GM12878 (cell line): Measurements from ENCODE around the gene HS3ST5. TPM values are rescaled to one million over a fixed set of nuclear protein-coding genes. Genes with fewer than 3 reads are reported as not detected.

Experiments used
- ATAC-seq: fragments of 200-7000 bp; cut with Tn5 transposase; 3 replicates; pipeline ENCODE4 v1.9.1; 2020; ENCODE audit warnings: mild to moderate bottlenecking, moderate library complexity
- BruUV-seq: library from RNA; stranded (reverse); fragments of 400-500 nt; replicated peaks from 2 replicates; lab custom pipeline; 2021; lab: Mats Ljungman, UMichigan
- CTCF ChIA-PET: fragments of 300-600 bp; sonication (Branson Sonifier 250); formaldehyde crosslinking; extraction: SDS; loops from one replicate; lab custom pipeline; 2021; ENCODE audit warnings: inconsistent platforms; lab: Yijun Ruan, JAX
- POLR2A ChIA-PET: fragments of 350-600 bp; formaldehyde crosslinking; extraction: SDS; loops from one replicate; lab custom pipeline; 2021; ENCODE audit warnings: inconsistent platforms; lab: Charles Lee
- RAD21 ChIA-PET: fragments of 300-600 bp; sonication (Branson Sonifier 250); formaldehyde crosslinking; loops from one replicate; lab custom pipeline; 2023; ENCODE audit warnings: antibody characterized with exemption; ENCODE audit not compliant: unreplicated experiment; lab: Charles Lee
- SMC1A ChIA-PET: fragments of 300-600 bp; sonication (Branson Sonifier 250); formaldehyde crosslinking; loops from one replicate; lab custom pipeline; 2023; ENCODE audit not compliant: unreplicated experiment, uncharacterized antibody; lab: Charles Lee
- DNase-seq: peaks from one replicate; pipeline ENCODE4 v3.0.0-alpha.2; 2011; ENCODE audit warnings: low read depth, low spot score
- FAIRE-seq: peaks from 3 replicates; lab custom pipeline; 2011; peaks lifted over from hg19 to GRCh38; lab: Jason Lieb, UNC
- H2AFZ ChIP-seq: 2 replicates; pipeline ENCODE4 v1.6.0; 2011; ENCODE audit warnings: low read depth, low read length, control low read depth; ENCODE audit not compliant: control insufficient read depth
- H3K27ac ChIP-seq: 2 replicates; pipeline ENCODE4 v1.5.1; 2011; ENCODE audit warnings: control low read depth; ENCODE audit not compliant: control insufficient read depth, insufficient read depth
- H3K27me3 ChIP-seq, 2 experiments: replicated peaks in 1 of 2; 2 replicates each; pipeline versions ENCODE4 v1.6.0 to v1.6.1; 2011; ENCODE audit warnings: low read length in 1 of 2; ENCODE audit not compliant: control insufficient read depth in 2 of 2, insufficient read depth in 2 of 2
- H3K36me3 ChIP-seq, 2 experiments: 2 replicates each; pipeline ENCODE4 v1.5.1; 2011; ENCODE audit warnings: low read length in 1 of 2; ENCODE audit not compliant: control insufficient read depth in 2 of 2, insufficient read depth in 2 of 2
- H3K4me1 ChIP-seq: 2 replicates; pipeline ENCODE4 v1.6.1; 2011; ENCODE audit warnings: mild to moderate bottlenecking, low read length, moderate library complexity, mixed read lengths; ENCODE audit not compliant: control insufficient read depth, insufficient read depth
- H3K4me2 ChIP-seq: 2 replicates; pipeline ENCODE4 v1.6.0; 2011; ENCODE audit warnings: control low read depth; ENCODE audit not compliant: control insufficient read depth, insufficient read depth
- H3K4me3 ChIP-seq: fragments of 200-600 bp; sonication (generic); 2 replicates; pipeline ENCODE4 v1.5.1; 2016
- H3K79me2 ChIP-seq: 2 replicates; pipeline ENCODE4 v1.6.0; 2011; ENCODE audit warnings: low read length; ENCODE audit not compliant: control insufficient read depth, insufficient read depth
- H3K9ac ChIP-seq: 2 replicates; pipeline ENCODE4 v1.8.0; 2011; ENCODE audit warnings: low read length, control low read depth, mixed read lengths; ENCODE audit not compliant: control insufficient read depth, insufficient read depth
- H3K9me3 ChIP-seq: replicated peaks from 3 replicates; pipeline ENCODE4 v1.5.1; 2011; ENCODE audit warnings: mild to moderate bottlenecking, low read length; ENCODE audit not compliant: control insufficient read depth, insufficient read depth
- H4K20me1 ChIP-seq: 2 replicates; pipeline ENCODE4 v1.6.0; 2011; ENCODE audit not compliant: control insufficient read depth, insufficient read depth
- BCL11A ChIP-seq: IDR thresholded peaks from 2 replicates; pipeline ENCODE4 v1.6.1; 2011; ENCODE audit warnings: low read depth, low read length
- CBX3 ChIP-seq: fragments of 200-600 bp; sonication (generic); IDR thresholded peaks from 2 replicates; pipeline ENCODE4 v1.6.1; 2016; ENCODE audit warnings: low read depth, borderline replicate concordance
- CBX5 ChIP-seq: sonication (generic); IDR thresholded peaks from 2 replicates; pipeline ENCODE4 v1.6.1; 2016; ENCODE audit warnings: low read depth, moderate library complexity, mild to moderate bottlenecking, inconsistent platforms
- CREB1 ChIP-seq: IDR thresholded peaks from 2 replicates; pipeline ENCODE4 v1.6.1; 2012; ENCODE audit warnings: low read depth, mild to moderate bottlenecking, inconsistent platforms
- CUX1 ChIP-seq: IDR thresholded peaks from 2 replicates; pipeline ENCODE4 v1.6.1; 2012; ENCODE audit warnings: improper control_type of control experiment, low read depth, low read length; ENCODE audit not compliant: insufficient replicate concordance
- ETV6 ChIP-seq, 2 experiments: fragments of 450-650 bp in 1 of 2; IDR thresholded peaks in 1 of 2; conservative IDR thresholded peaks in 1 of 2; 2 replicates each; pipeline ENCODE4 v1.6.1; 2014; ENCODE audit warnings: antibody characterized with exemption in 1 of 2, borderline replicate concordance in 1 of 2, low read depth in 1 of 2, mild to moderate bottlenecking in 1 of 2, moderate library complexity in 1 of 2
- KDM1A ChIP-seq: fragments of 200-600 bp; sonication (generic); IDR thresholded peaks from 2 replicates; pipeline ENCODE4 v1.6.1; 2016; ENCODE audit warnings: borderline replicate concordance
- NFYB ChIP-seq: IDR thresholded peaks from 2 replicates; pipeline ENCODE4 v1.6.1; 2011; ENCODE audit warnings: low read depth, mild to moderate bottlenecking, low read length, improper control_type of control experiment, moderate library complexity; ENCODE audit not compliant: insufficient read depth
- NKRF ChIP-seq: fragments of 450-650 bp; conservative IDR thresholded peaks from 2 replicates; pipeline ENCODE4 v1.6.1; 2017; ENCODE audit warnings: mild to moderate bottlenecking, moderate library complexity
- RAD51 ChIP-seq: fragments of 450-650 bp; IDR thresholded peaks from 2 replicates; pipeline ENCODE4 v1.6.1; 2016; ENCODE audit warnings: moderate library complexity, mild to moderate bottlenecking, inconsistent platforms
- SMAD1 ChIP-seq: fragments of 450-650 bp; IDR thresholded peaks from 2 replicates; pipeline ENCODE4 v1.6.1; 2018; ENCODE audit warnings: mild to moderate bottlenecking, low read depth; ENCODE audit not compliant: partially characterized antibody
- SP1 ChIP-seq: IDR thresholded peaks from one replicate; pipeline ENCODE4 v1.6.1; 2011; ENCODE audit warnings: low read depth, low read length
- ZNF217 ChIP-seq: fragments of 450-650 bp; IDR thresholded peaks from 2 replicates; pipeline ENCODE4 v1.6.1; 2017; ENCODE audit warnings: antibody characterized with exemption, mild to moderate bottlenecking
- in situ Hi-C: fragments of 300-500 bp; cut with MboI; formaldehyde crosslinking; loops from 9 replicates; pipeline ENCODE4 v1.14.3; 2018; ENCODE audit warnings: mixed read lengths
- intact Hi-C: fragments of 100-400 bp; cut with micrococcal nuclease; formaldehyde crosslinking; loops from one replicate; pipeline ENCODE4 v1.14.2; 2022; ENCODE audit not compliant: unreplicated experiment
- polyA plus RNA-seq, 11 experiments: library from polyadenylated mRNA; depleted of rRNA in 4 of 11; unstranded in 6 of 11; stranded (reverse) in 5 of 11; fragments of >200 nt; fragmentation: Nextera tagmentation in 4 of 11; fragmentation: Illumina TruSeq in 1 of 11; extraction: Ambion mirVana in 4 of 11; extraction: Trizol in 1 of 11; gene quantifications; 1 replicate in 1 of 11; 2 replicates in 10 of 11; pipeline versions ENCODE4 v1.2.1 to v1.2.3, GENCODE V29; 2011 to 2016; ENCODE audit warnings: inconsistent platforms in 2 of 11, missing spikeins in 2 of 11, low read depth in 1 of 11
- total RNA-seq, 4 experiments: library from RNA; depleted of rRNA in 3 of 4; stranded (reverse); fragments of >200 nt in 3 of 4; fragmentation: Illumina TruSeq in 1 of 4; extraction: Trizol in 1 of 4; gene quantifications; 2 replicates each; pipeline versions ENCODE4 v1.2.1 to v1.2.3, GENCODE V29; 2013 to 2021
- TF ChIP-seq, protein P1 (sequence below): fragments of 450-650 bp; IDR thresholded peaks from 2 replicates; pipeline ENCODE4 v1.6.1; 2018; ENCODE audit warnings: mild to moderate bottlenecking, low read depth, moderate library complexity; ENCODE audit not compliant: partially characterized antibody

The HS3ST5 gene
- total and polyA plus RNA-seq, 10 of the 15 experiments (the other 5 are each of a cell fraction or from before 2014, with no cell fraction given), result 0.04 TPM; not detected in 9

DNA sequence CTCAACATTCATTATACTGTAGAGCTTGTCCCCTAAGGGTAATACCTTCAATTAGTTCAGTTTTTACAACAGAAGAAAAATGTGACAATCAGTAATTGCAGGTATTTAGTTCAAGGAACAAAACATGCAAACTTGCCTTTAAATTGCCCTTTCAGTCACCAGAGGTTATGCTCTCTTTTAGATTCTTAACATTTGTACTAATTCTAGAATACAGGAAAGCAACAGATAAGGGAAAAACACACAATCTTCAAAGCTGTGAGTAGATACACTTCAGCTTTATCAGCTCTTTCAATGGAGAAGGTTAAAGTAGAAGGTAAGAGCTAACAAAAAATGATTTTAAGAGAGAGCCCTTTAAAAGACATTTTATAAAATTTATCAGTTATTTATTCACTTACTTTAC lies 173.1 kb downstream of the HS3ST5 start:
- SMC1A ChIA-PET, result interaction anchor here (1.3 to 1.5 kb wide), 2 partner anchors 17 to 135 kb away, joined by 3 read pairs; no protein-coding TSS in a partner anchor
- BruUV-seq, result no TSS peak
- H3K27ac ChIP-seq, result no peak overlapping the region
- in situ Hi-C loops (no loop called here), intact Hi-C loops (no loop called here)
- TF ChIP-seq NFYB (no peak), KDM1A (no peak), CUX1 (no peak), CBX3 (no peak), SP1 (no peak), ZNF217 (no peak), ETV6 (conservative IDR thresholded peaks at IDR 0.05 in 1 of 2, IDR thresholded peaks at IDR 0.05 in 1 of 2; ENCODE audit: borderline replicate concordance in 1 of 2, low read depth in 1 of 2) (no peak), RAD51 (no peak), SMAD1 (no peak), CREB1 (no peak), NKRF (no peak), BCL11A (no peak), CBX5 (no peak)
- TF ChIP-seq, protein P1, sequence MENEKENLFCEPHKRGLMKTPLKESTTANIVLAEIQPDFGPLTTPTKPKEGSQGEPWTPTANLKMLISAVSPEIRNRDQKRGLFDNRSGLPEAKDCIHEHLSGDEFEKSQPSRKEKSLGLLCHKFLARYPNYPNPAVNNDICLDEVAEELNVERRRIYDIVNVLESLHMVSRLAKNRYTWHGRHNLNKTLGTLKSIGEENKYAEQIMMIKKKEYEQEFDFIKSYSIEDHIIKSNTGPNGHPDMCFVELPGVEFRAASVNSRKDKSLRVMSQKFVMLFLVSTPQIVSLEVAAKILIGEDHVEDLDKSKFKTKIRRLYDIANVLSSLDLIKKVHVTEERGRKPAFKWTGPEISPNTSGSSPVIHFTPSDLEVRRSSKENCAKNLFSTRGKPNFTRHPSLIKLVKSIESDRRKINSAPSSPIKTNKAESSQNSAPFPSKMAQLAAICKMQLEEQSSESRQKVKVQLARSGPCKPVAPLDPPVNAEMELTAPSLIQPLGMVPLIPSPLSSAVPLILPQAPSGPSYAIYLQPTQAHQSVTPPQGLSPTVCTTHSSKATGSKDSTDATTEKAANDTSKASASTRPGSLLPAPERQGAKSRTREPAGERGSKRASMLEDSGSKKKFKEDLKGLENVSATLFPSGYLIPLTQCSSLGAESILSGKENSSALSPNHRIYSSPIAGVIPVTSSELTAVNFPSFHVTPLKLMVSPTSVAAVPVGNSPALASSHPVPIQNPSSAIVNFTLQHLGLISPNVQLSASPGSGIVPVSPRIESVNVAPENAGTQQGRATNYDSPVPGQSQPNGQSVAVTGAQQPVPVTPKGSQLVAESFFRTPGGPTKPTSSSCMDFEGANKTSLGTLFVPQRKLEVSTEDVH, result no peak
- H3K4me3 ChIP-seq, result no peak overlapping the region
- H3K36me3 ChIP-seq, result no peaks in the 10 kb centered on the region
- FAIRE-seq, result no peak
- H3K4me1 ChIP-seq, result no peaks in the 10 kb centered on the region
- CTCF ChIA-PET, result interaction anchor here (1.2 to 2.7 kb wide), 2 partner anchors 62 to 135 kb away, joined by 4 to 8 read pairs; no protein-coding TSS in a partner anchor
- H3K9ac ChIP-seq, result no peak overlapping the region
- no peak for DNase-seq
- ATAC-seq, result no peak
- no peaks in the 10 kb centered on the region for H3K27me3 ChIP-seq
- POLR2A ChIA-PET, result no interaction called here
- no peaks in the 10 kb centered on the region for H3K9me3 ChIP-seq
- no peaks in the 10 kb centered on the region for H4K20me1 ChIP-seq
- RAD21 ChIA-PET, result no interaction called here
- no peak overlapping the region for H2AFZ ChIP-seq
- H3K79me2 ChIP-seq, result no peaks in the 10 kb centered on the region
- no peak overlapping the region for H3K4me2 ChIP-seq
